ENCODE data around the gene PRR12. TPM values are rescaled to one million over a fixed set of nuclear protein-coding genes. Genes with fewer than 3 reads are reported as not detected.

PRR12 gene
- total and polyA plus RNA-seq, 9 of the 15 experiments (the other 6 are each of a cell fraction or from before 2014, with no cell fraction given), result 0.01 to 21.1 (median 0.98) TPM

- TF ChIP-seq ZNF592 (IDR thresholded peaks at IDR 0.05), result peak; percentile 81
- TF ChIP-seq TAF9B (IDR thresholded peaks at IDR 0.05; ENCODE audit: partially characterized antibody), result peak; percentile 28
- peak; percentile 71 for TF ChIP-seq EP400 (IDR thresholded peaks at IDR 0.05)
- TF ChIP-seq ZNF740 (CRISPR knock-in tag; IDR thresholded peaks at IDR 0.05), result no peak
- no peak for TF ChIP-seq ZNF740 (tag; IDR thresholded peaks at IDR 0.05)
- no peak; the same call in 1 of the 2 replicates for TF ChIP-seq NFRKB (IDR thresholded peaks at IDR 0.05; ENCODE audit: low read depth)
- TF ChIP-seq E2F4 (CRISPR knock-in tag; IDR thresholded peaks at IDR 0.05; ENCODE audit: low read depth), result peak; percentile 86
- peak; percentile 37 to 78 for TF ChIP-seq TEAD1 (CRISPR knock-in tag; IDR thresholded peaks at IDR 0.05)
- peak; percentile 74 for TF ChIP-seq KDM5B (IDR thresholded peaks at IDR 0.05; ENCODE audit: insufficient replicate concordance, low read depth, low read length)
- TF ChIP-seq E2F1 (CRISPR knock-in tag; IDR thresholded peaks at IDR 0.05), result peak; percentile 92
- no peak for TF ChIP-seq RBM17 (IDR thresholded peaks at IDR 0.05; ENCODE audit: borderline replicate concordance, low read depth, low read length)
- peak; percentile 60; the same call in 1 of the 2 replicates for TF ChIP-seq ELF1 (tag; IDR thresholded peaks at IDR 0.05)
- TF ChIP-seq HCFC1 (IDR thresholded peaks at IDR 0.05; ENCODE audit: low read depth, low read length), result peak; percentile 98
- TF ChIP-seq MLX (CRISPR knock-in tag; conservative IDR thresholded peaks at IDR 0.05), result 0 out of 4 replicates have a peak, but pooled peaks of 1 of the 2 experiments have one; percentile 46
- TF ChIP-seq TARDBP (IDR thresholded peaks at IDR 0.05), result no peak; the same call in 1 of the 2 replicates
- TF ChIP-seq NELFE (IDR thresholded peaks at IDR 0.05; ENCODE audit: insufficient read depth, insufficient read length), result no peak
- no peak for TF ChIP-seq STAG1 (CRISPR knock-in tag; IDR thresholded peaks at IDR 0.05; ENCODE audit: borderline replicate concordance)
These were observed 50.9 kb downstream of the PRR12 start, which contains the start of gene SCAF1 (continued) for GRCh38 chr19:49641688-49642491.

Measured in K562 (cell line).